ENCODE measurements around the gene TMEM253.

TMEM253 gene

DNA sequence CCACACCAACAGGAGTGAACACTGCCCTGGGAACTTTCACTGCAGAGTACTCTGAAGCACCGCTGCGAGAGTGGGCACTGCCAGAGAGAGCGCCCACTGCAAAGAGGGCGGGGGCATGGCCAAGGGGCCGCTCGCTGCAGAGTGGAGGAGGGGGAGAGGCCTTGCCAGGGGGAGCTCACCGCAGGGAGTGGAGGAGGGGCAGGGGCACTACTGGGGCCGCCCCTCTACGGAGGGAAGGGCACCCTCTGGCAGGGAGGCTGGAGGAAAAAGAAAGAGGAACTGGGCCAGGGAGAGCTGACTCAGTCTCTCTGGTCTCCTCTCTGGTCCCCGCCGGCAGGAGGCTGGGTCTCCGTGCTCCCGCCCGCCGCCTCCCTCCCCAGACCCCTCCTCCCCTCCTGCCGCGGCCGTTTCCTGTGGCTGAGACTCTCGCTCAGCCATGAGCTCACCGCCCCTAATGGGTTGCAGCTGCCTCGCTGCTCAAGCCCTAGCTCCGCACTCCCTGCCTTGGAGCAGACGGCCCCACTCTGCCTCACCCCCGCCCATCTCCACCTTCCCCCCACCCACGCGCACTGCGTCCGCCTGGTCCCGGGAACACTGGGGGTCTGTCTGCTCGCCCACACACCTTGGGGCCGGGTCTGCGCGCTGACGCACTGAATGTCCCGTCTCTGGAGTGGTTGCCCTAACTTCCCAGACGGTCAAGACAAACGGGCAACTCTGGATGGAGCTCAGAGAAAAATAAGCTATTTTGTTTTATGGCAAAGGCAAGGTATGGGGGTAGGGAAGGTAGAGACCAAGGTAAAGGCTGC is 29.4 kb upstream of the TMEM253 start:
- DNase-seq (ENCODE audit: low spot score) = no peak

DNA sequence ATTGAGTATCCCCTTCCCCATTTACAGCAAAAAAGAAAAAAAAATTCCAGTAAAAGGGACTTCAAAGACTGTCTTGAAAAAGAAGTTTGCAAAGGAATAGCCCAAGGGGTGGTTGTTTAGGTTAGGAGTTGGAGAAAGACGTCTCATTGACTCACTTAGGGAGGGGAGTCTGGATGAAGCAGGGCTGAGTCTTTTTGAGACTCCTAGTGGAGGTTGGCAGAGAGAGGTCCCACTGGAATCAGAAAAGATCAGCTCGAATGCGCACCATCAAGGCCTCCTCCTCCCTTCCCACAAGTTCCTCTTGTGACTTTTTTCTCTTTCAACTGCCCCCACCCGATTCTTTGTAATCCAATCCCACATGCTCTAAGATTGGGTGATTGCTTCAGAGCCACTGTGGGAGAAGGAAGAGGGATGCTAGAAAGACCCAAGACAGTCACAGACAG is 28.8 kb upstream of the TMEM253 start:
- DNase-seq (ENCODE audit: low spot score) = no peak

DNA sequence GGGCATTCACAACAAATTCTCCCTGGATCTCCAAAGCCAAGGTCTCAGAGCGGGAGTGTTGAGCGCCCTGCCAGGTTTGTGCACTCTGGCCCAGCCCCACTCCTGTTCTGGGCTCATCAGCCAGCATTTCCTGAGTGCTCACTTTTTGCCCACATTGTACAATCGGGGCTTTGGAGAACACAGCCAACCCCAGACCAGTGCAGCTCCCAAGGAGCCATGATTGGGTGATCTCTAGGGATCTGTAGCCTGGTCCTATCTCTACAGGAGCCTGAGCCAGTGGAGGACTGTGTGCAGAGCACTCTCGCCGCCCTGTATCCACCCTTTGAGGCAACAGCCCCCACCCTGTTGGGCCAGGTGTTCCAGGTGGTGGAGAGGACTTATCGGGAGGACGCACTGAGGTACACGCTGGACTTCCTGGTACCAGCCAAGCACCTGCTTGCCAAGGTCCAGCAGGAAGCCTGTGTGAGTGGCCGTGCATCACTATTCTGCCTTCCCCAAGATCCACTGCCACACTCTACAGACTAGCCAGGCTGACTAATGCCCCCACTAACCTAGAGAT is 28.0 kb upstream of the TMEM253 start:
- DNase-seq (ENCODE audit: low spot score) = no peak

DNA sequence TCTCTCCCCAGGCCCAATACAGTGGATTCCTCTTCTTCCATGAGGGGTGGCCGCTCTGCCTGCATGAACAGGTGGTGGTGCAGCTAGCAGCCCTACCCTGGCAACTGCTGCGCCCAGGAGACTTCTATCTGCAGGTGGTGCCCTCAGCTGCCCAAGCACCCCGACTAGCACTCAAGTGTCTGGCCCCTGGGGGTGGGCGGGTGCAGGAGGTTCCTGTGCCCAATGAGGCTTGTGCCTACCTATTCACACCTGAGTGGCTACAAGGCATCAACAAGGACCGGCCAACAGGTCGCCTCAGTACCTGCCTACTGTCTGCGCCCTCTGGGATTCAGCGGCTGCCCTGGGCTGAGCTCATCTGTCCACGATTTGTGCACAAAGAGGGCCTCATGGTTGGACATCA is 26.9 kb upstream of the TMEM253 start:
- DNase-seq (ENCODE audit: low spot score) = no peak

DNA sequence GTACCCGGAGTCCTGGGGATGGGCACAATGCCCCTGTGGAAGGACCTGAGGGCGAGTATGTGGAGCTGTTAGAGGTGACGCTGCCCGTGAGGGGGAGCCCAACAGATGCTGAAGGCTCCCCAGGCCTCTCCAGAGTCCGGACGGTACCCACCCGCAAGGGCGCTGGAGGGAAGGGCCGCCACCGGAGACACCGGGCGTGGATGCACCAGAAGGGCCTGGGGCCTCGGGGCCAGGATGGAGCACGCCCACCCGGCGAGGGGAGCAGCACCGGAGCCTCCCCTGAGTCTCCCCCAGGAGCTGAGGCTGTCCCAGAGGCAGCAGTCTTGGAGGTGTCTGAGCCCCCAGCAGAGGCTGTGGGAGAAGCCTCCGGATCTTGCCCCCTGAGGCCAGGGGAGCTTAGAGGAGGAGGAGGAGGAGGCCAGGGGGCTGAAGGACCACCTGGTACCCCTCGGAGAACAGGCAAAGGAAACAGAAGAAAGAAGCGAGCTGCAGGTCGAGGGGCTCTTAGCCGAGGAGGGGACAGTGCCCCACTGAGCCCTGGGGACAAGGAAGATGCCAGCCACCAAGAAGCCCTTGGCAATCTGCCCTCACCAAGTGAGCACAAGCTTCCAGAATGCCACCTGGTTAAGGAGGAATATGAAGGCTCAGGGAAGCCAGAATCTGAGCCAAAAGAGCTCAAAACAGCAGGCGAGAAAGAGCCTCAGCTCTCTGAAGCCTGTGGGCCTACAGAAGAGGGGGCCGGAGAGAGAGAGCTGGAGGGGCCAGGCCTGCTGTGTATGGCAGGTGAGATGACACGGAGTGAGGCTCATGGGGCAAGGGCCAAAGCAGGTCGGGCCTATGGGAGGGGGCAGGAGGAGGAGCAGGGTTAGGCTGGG is 26.2 kb upstream of the TMEM253 start:
- DNase-seq (ENCODE audit: low spot score) = no peak

DNA sequence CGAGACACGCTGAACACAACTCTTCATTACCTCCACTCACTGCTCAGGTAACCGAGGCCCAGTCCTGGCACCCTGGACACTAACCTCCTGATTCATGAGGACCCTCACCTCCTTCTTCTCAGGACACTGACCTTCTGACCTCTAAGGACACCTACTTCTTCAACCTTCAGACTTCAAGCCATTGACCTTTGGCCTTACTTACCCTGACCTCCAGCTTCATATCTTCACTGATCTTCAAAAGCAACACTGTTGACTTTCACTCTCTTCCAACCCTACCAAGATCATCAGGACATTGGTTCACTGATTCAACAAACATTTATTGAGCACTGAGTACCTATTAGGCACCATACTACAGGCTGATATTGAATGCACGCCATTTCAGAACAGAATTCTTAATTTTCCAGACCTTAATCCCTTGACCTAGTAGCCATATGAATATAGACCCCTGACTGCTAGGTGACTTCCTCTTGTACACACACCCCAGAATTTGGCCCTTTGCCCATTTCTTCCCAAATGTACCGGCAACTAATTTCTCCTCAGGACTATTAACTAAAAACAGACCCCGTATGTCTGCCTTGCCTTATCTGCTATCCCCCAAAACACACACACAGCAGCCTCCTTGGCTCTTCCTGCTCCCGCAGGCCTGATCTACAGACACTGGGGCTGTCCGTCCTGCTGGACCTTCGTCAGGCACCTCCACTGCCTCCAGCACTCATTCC is 25.0 kb upstream of the TMEM253 start:
- no peak for DNase-seq (ENCODE audit: low spot score)

DNA sequence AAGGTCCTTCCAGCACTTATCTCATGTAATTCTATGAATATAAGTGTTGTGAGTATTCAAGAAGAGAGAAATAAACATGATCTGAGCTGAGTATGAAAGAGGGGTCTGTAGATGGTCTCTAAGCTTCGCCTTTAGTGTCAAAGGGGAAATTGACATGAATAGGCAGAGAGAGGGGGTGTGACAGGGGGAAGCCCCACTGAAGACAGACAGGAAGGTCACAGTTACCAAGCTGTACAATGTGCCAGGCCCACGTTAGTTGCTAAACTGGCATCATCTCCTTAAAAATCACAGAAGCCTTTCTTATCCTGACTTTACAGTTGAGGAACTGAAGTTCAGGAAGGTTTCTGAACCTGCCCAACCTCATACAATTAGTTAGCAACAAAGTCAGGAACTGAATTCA is 23.2 kb upstream of the TMEM253 start:
- DNase-seq (ENCODE audit: low spot score) = no peak

DNA sequence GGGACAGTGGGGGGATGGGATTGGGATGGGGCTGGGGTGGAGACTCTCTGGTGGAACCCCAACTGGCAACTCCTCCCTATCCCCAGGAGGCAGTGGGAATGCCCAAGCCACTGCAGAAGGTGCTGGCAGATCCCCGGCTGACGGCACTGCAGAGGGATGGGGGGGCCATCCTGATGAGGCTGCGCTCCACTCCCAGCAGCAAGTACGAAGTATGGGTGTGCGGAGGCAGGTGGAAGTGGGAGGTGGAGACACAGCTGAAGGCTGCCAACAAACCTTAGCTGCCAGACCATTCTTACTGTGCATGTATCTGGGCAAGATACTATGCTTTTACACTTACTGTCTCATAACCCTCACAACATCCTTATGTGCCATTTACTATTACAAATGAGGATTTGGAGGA is 22.6 kb upstream of the TMEM253 start:
- no peak for DNase-seq (ENCODE audit: low spot score)

DNA sequence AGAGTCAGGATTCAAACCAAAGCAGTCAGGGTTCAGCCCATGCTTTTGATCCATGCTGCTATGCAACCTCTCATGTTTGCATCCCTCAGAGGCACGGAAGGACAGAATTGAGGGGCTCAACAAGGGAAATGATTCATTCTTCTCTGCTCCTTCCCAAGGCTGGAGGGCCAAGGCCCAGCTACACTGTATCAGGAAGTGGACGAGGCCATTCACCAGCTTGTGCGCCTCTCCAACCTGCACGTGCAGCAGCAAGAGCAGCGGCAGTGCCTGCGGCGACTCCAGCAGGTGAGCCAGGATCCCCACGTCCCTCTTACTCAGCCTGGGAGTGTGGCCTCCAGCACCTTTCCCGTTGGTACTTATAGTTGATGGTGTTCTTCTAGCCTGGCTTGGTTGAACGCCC is 22.1 kb upstream of the TMEM253 start:
- DNase-seq (ENCODE audit: low spot score) = no peak

DNA sequence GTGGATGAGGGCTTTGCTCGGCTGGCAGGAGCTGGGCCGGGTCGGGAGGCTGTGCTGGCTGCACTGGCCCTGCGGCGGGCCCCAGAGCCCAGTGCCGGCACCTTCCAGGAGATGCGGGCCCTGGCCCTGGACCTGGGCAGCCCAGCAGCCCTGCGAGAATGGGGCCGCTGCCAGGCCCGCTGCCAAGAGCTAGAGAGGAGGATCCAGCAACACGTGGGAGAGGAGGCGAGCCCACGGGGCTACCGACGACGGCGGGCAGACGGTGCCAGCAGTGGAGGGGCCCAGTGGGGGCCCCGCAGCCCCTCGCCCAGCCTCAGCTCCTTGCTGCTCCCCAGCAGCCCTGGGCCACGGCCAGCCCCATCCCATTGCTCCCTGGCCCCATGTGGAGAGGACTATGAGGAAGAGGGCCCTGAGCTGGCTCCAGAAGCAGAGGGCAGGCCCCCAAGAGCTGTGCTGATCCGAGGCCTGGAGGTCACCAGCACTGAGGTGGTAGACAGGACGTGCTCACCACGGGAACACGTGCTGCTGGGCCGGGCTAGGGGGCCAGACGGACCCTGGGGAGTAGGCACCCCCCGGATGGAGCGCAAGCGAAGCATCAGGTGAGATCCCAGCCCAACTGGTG is 19.2 kb upstream of the TMEM253 start:
- DNase-seq (ENCODE audit: low spot score) = no peak

DNA sequence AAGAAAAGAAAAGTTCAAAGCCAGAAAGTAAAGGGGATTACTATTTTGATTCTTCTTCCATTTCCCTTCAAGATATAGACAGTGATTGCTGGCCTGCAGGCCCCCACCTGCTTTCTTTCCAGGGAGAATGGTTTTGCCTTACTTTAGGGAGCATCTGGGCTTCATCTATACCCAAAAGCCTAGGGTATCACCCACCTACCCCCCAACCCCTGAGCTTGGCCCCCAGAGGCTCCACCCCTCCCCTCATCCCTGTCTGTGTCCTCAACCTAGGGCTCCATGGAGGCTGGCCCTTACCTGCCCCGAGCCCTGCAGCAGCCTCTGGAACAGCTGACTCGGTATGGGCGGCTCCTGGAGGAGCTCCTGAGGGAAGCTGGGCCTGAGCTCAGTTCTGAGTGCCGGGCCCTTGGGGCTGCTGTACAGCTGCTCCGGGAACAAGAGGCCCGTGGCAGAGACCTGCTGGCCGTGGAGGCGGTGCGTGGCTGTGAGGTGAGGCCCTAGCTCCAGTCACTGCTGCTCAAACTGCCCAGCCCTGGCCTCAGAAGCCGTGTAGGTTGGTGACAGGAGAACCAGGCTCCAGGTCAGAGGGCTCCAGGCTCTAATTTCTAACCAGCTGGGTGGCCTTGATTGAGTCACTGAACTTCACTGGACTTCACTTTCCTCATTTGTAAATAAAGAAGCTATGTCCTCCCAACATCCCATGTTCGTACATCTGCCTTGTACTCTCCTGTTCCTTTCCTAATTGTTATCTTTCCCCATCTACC is 17.1 kb upstream of the TMEM253 start:
- no peak for DNase-seq (ENCODE audit: low spot score)

DNA sequence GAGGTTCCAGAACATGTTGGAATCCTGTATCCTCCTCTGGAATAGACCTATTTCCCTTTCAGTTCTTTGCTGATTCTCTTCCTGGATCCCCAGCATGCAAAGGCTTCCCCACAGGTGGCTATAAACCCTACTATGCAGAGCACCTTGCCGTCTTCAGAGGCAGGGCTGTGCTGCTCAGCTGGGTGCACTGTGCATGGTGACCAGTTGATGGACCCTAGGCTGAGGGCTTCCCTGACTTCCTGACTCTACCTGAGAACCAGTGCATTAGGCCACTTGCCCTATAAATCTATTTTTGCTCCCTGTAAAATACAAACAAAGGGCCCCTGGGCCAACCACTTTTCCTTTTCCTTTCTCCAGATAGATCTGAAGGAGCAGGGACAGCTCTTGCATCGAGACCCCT is 16.5 kb upstream of the TMEM253 start:
- DNase-seq (ENCODE audit: low spot score) = no peak

DNA sequence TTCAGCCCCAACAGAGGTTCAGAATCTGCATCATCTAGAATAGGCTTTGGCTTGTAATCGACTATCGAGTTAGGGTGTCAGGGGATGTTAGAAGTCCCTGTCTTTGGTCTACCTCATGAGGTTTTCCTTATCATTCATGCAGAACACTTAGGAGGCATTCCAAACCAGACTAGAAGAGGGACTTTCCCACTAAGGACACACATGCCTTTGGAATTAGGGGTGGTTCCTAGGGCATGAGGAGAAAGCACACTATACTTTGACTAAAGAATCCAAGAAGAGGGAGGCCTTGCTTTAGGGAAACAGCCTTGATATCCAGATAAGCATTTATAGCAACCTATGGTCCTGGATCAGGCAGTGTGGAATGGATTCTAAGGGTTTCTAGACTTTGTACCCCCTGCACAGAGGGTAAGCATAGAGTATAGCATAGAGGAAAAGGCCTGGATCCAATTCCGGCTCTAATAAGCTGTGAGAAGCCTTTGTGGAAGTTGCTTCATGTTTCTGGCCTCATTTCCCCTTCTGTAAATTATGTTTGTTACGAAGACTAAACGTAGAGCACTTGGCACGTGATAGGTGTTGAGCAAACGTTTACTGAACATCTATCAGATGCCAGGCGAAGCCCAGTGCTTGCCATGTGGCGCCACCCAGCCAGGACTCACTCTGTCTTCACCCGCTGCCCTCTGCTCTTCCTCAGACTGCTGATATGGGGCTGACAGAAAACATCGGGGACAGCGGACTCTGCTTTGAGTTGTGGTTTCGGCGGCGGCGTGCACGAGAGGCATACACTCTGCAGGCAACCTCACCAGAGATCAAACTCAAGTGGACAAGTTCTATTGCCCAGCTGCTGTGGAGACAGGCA is 15.6 kb upstream of the TMEM253 start:
- DNase-seq (ENCODE audit: low spot score) = no peak

DNA sequence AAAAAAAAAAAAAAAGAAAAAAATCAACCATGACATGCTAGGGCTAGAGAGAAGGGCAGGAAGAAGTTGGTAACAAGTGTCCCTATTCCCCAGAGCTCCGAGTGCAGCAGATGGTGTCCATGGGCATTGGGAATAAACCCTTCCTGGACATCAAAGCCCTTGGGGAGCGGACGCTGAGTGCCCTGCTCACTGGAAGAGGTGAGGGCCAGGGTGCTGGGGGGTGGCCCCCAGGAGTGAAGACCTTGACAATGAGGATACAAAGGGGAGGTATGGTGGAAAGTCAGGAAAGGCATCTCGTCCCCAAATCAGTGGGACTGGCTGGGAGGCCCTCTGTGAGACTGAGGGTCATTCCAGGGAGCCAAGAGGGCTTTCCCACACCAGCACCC is 14.0 kb upstream of the TMEM253 start:
- DNase-seq (ENCODE audit: low spot score) = no peak

DNA sequence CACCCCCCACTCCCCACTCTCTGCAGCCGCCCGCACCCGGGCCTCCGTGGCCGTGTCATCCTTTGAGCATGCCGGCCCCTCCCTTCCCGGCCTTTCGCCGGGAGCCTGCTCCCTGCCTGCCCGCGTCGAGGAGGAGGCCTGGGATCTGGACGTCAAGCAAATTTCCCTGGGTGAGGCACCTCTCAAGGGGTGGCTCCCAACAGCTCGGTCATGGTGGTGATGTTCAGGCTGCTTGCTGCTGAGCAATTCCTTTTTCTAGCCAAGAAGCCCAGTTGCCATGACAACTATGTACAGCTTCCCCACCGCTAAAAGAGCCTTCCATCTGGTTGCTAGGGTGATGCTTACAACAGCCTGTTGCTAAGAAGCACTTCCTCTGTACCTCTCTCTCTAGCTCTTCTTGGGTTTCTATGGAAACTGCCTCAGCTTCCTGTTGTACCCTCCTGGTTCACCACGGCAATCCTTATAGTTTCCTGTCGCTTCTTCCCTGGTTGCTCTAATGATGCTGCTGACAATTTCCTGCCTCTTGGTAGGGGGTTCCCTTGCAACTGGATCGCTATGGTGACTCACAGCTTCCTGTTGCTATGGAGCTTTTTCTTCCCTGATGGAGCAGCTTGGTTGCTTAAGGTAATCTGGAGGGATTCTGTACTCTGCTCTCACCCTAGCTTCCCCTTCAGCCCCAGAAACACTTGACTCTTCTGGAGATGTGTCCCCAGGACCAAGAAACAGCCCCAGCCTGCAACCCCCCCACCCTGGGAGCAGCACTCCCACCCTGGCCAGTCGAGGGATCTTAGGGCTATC is 13.4 kb upstream of the TMEM253 start:
- DNase-seq (ENCODE audit: low spot score) = no peak

DNA sequence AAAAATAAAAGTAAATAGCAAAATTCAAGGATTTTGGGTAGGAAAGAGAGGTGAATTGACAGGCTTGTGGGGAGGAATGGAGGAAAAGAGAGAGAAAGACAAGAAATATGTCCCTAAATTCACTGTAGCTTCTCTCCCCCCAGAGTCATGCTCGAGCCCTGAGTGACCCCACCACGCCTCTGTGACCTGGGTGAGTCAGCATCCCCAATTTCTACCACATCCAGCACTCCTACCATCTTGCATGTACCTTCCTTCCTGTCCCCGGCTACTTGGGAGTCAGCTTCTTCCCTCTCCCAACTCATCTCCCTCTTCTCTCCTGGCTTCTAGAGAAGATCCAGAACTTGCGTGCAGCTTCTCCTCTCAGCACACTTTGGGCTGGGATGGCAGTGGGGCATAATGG is 12.2 kb upstream of the TMEM253 start:
- DNase-seq (ENCODE audit: low spot score) = no peak

DNA sequence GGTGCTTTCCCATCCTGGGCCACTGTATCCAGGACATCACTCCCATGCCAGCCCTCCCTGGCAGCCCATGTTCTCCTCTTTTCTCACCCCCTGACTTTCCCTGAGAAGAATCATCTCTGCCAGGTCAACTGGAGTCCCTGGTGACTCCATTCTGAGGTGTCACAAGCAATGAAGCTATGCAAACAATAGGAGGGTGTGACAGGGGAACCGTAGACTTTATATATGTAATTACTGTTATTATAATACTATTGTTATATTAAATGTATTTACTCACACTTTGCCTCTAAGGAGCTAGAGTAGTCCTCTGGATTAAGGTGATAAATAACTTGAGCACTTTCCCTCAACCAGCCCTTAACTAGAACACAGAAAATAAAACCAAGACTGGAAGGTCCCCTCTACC is 11.6 kb upstream of the TMEM253 start:
- no peak for DNase-seq (ENCODE audit: low spot score)

DNA sequence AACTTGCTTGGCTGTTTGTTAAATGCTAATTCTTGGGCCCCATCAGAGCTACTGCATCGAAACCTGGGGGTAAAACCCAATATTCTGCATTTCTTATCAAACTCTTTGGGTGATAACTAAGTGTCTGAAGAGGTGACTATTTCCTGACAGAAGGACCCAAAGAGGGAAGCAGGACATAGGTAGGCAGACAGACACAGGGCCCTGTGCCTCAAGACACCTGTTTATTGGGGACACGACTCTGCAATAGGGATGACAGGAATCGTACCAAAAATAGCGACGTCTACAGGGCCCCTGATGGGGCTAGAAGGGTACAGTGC is 11.0 kb upstream of the TMEM253 start:
- no peak for DNase-seq (ENCODE audit: low spot score)

DNA sequence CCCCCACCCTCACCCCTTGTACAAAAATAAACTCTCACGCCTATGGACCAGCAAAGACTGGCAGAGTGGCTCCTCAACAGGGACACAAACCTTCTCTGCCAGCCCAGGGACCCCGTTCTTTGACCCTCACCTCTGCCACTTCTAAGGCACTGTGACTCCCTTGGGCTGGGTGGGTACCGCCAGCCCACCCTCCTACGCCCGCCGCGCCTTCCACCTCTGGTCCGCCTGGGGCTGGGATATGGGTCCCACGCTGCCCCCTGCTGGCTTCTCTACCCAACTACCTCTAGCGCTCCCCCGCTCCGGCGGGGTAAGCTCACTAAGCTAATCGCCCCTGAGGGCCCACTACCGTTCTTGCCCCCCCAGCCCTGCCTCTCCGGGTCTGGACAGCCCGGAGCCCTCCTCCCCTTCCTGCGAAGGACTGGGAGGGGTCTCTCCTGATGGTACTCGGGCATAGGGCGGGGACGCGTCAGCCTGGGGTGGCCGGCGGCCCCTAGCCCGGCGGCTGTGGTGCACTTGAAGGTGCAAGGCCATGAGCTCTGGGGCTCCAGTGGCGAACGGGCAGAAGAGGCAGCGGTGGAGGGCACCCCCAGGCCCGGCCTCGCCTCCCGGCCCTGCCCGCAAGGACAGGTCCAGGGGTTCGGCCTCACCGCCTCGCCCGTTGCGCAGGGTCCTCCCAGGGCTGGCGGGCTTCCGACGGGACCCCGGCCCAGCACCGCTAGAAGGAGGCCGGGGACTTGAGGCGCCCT is 10.5 kb upstream of the TMEM253 start:
- DNase-seq (ENCODE audit: low spot score) = no peak
